Epithelial cell of proximal tubule (primary cell): Measurements from ENCODE around the gene ZNF140. TPM values are rescaled to one million over a fixed set of nuclear protein-coding genes. Genes with fewer than 3 reads are reported as not detected.

Experiments
- DNase-seq: peaks from one replicate; pipeline ENCODE4 v3.0.0-alpha.2; 2011; ENCODE audit warnings: low read depth
- H3K4me3 ChIP-seq: 2 replicates; pipeline ENCODE4 v1.5.1; 2011; ENCODE audit warnings: low read depth, mild to moderate bottlenecking, low read length
- CTCF ChIP-seq: conservative IDR thresholded peaks from 2 replicates; pipeline ENCODE4 v1.5.1; 2012; ENCODE audit warnings: low read depth, mild to moderate bottlenecking, low read length
- total RNA-seq: library from RNA; depleted of rRNA; stranded (reverse); fragments of >200 nt; gene quantifications from 2 replicates; pipeline ENCODE4 v1.2.3, GENCODE V29; 2015

Gene ZNF140
- total RNA-seq, 1 donor from 2014 or later = 9.5 TPM

- no peak for TF ChIP-seq CTCF
- no peak overlapping the region for H3K4me3 ChIP-seq
- no peak for DNase-seq
These were observed 18.8 kb upstream of the ZNF140 start for GRCh38 chr12:133061954-133062353.

- no peak for TF ChIP-seq CTCF
- no peak overlapping the region for H3K4me3 ChIP-seq
- no peak for DNase-seq
These were observed 17.2 kb upstream of the ZNF140 start for GRCh38 chr12:133063556-133063955.

- H3K4me3 ChIP-seq = no peak overlapping the region
- DNase-seq = no peak
- TF ChIP-seq CTCF = no peak
These were observed 6.9 kb upstream of the ZNF140 start for GRCh38 chr12:133073836-133074235.

GRCh38 chr12:133080026-133080367 lies 726 bp upstream of the ZNF140 start:
- peak overlapping the region; percentile 81 for H3K4me3 ChIP-seq
- TF ChIP-seq CTCF = no peak
- DNase-seq = peak; percentile 94

- no peak for DNase-seq
- H3K4me3 ChIP-seq = peak overlapping the region; percentile 81
- TF ChIP-seq CTCF = no peak
These were observed 547 bp downstream of the ZNF140 start for GRCh38 chr12:133081159-133081780.

- no peak overlapping the region for H3K4me3 ChIP-seq
- TF ChIP-seq CTCF = no peak
- DNase-seq = no peak
These were observed 2.6 kb downstream of the ZNF140 start for GRCh38 chr12:133083345-133083744.

- DNase-seq = no peak
- TF ChIP-seq CTCF = no peak
These were observed 24.9 kb downstream of the ZNF140 start for GRCh38 chr12:133105620-133106019.

More at GRCh38 chr12:133105620-133106019, 24.9 kb downstream of the ZNF140 start:
- no peak overlapping the region for H3K4me3 ChIP-seq
